HepG2 (cell line): ENCODE data around the gene ZC3H7B. TPM values are rescaled to one million over a fixed set of nuclear protein-coding genes. Genes with fewer than 3 reads are reported as not detected.
A peak's percentile ranks its signal among the peaks of the same experiment; 100 is the strongest.

ENCODE experiments used
- FOXO1 ChIP-seq: sonication (generic); formaldehyde crosslinking; IDR thresholded peaks from 2 replicates; pipeline ENCODE4 v1.4.0; 2020; ENCODE audit warnings: missing genetic modification reagents
- GTF3A ChIP-seq: sonication (generic); formaldehyde crosslinking; conservative IDR thresholded peaks from 2 replicates; pipeline ENCODE4 v1.4.0; 2020; ENCODE audit warnings: mild to moderate bottlenecking, missing genetic modification reagents
- HNF4A ChIP-seq: sonication (generic); formaldehyde crosslinking; IDR thresholded peaks from 2 replicates; pipeline ENCODE4 v1.4.0; 2020; ENCODE audit warnings: missing genetic modification reagents
- HNRNPK ChIP-seq: fragments of 200-400 bp; formaldehyde crosslinking; IDR thresholded peaks from 2 replicates; pipeline ENCODE4 v1.6.1; 2018; ENCODE audit warnings: low read length, low read depth, moderate library complexity, mild to moderate bottlenecking; ENCODE audit not compliant: poor library complexity, severe bottlenecking
- KDM1A ChIP-seq: IDR thresholded peaks from 2 replicates; pipeline ENCODE4 v1.6.1; 2016; ENCODE audit warnings: missing compliant biosample characterization
- KLF12 ChIP-seq: sonication (generic); formaldehyde crosslinking; IDR thresholded peaks from 2 replicates; pipeline ENCODE4 v1.4.0; 2020; ENCODE audit warnings: missing genetic modification reagents, borderline replicate concordance
- MAFF ChIP-seq: IDR thresholded peaks from 2 replicates; pipeline ENCODE4 v1.6.1; 2011; ENCODE audit warnings: low read depth, low read length, improper control_type of control experiment
- NFKB2 ChIP-seq: sonication (generic); formaldehyde crosslinking; IDR thresholded peaks from 2 replicates; pipeline ENCODE4 v1.4.0; 2020; ENCODE audit warnings: missing genetic modification reagents, borderline replicate concordance
- NRL ChIP-seq: sonication (generic); formaldehyde crosslinking; IDR thresholded peaks from 2 replicates; pipeline ENCODE4 v1.5.0; 2020; ENCODE audit warnings: missing genetic modification reagents, mild to moderate bottlenecking, moderate library complexity, borderline replicate concordance
- RELA ChIP-seq: sonication (generic); formaldehyde crosslinking; IDR thresholded peaks from 2 replicates; pipeline ENCODE4 v1.4.0; 2020; ENCODE audit warnings: missing genetic modification reagents
- SAP130 ChIP-seq: IDR thresholded peaks from 2 replicates; pipeline ENCODE4 v1.6.1; 2016; ENCODE audit warnings: low read depth
- SMAD3 ChIP-seq: sonication (generic); formaldehyde crosslinking; IDR thresholded peaks from 2 replicates; pipeline ENCODE4 v1.4.0; 2020; ENCODE audit warnings: missing genetic modification reagents
- ZNF143 ChIP-seq: sonication (generic); formaldehyde crosslinking; IDR thresholded peaks from 2 replicates; pipeline ENCODE4 v1.4.0; 2020; ENCODE audit warnings: missing genetic modification reagents
- ZNF570 ChIP-seq: sonication (generic); formaldehyde crosslinking; IDR thresholded peaks from 2 replicates; pipeline ENCODE4 v1.4.0; 2020; ENCODE audit warnings: mild to moderate bottlenecking, missing genetic modification reagents, borderline replicate concordance
- ZNF737 ChIP-seq: sonication (generic); formaldehyde crosslinking; IDR thresholded peaks from 2 replicates; pipeline ENCODE4 v1.5.0; 2020; ENCODE audit warnings: missing genetic modification reagents, mild to moderate bottlenecking, borderline replicate concordance
- ZSCAN20 ChIP-seq: sonication (generic); formaldehyde crosslinking; IDR thresholded peaks from 2 replicates; pipeline ENCODE4 v1.4.0; 2020; ENCODE audit warnings: missing genetic modification reagents, mild to moderate bottlenecking, borderline replicate concordance
- ZZZ3 ChIP-seq: sonication (generic); formaldehyde crosslinking; IDR thresholded peaks from 2 replicates; pipeline ENCODE4 v1.4.0; 2020; ENCODE audit warnings: missing genetic modification reagents, mild to moderate bottlenecking, borderline replicate concordance
- polyA plus RNA-seq, 8 experiments: library from polyadenylated mRNA; depleted of rRNA in 3 of 8; stranded (reverse) in 7 of 8; unstranded in 1 of 8; fragments of >200 nt; fragmentation: Illumina TruSeq in 4 of 8; extraction: Trizol in 4 of 8; gene quantifications; 2 replicates each; pipeline versions ENCODE4 v1.2.1 to v1.2.3, GENCODE V29; 2011 to 2016; ENCODE audit warnings: low read depth in 4 of 8, missing spikeins in 1 of 8, mixed read lengths in 1 of 8; ENCODE audit not compliant: insufficient read depth in 1 of 8
- total RNA-seq, 5 experiments: library from RNA; depleted of rRNA; stranded (reverse); fragments of >200 nt; fragmentation: Illumina TruSeq; extraction: Trizol; gene quantifications; 2 replicates each; pipeline ENCODE4 v1.2.3, GENCODE V29; 2016; ENCODE audit warnings: low read depth in 1 of 5
- TF ChIP-seq, protein P1 (sequence below): sonication (generic); formaldehyde crosslinking; IDR thresholded peaks from 2 replicates; pipeline ENCODE4 v1.8.0; 2022; ENCODE audit warnings: low read depth, missing genetic modification reagents
- TF ChIP-seq, protein P2 (sequence below): sonication (generic); formaldehyde crosslinking; IDR thresholded peaks from 2 replicates; pipeline ENCODE4 v1.5.0; 2020; ENCODE audit warnings: missing genetic modification reagents
- TF ChIP-seq, protein P3 (sequence below): sonication (generic); formaldehyde crosslinking; IDR thresholded peaks from 2 replicates; pipeline ENCODE4 v1.4.0; 2020; ENCODE audit warnings: missing genetic modification reagents
- TF ChIP-seq, protein P4 (sequence below): sonication (generic); formaldehyde crosslinking; IDR thresholded peaks from 2 replicates; pipeline ENCODE4 v1.5.0; 2020; ENCODE audit warnings: missing genetic modification reagents, mild to moderate bottlenecking, borderline replicate concordance

ZC3H7B gene
- total and polyA plus RNA-seq, 2 of the 13 experiments (the other 11 are each of a cell fraction or from before 2014, with no cell fraction given), result 26.4 to 37.2 TPM

DNA sequence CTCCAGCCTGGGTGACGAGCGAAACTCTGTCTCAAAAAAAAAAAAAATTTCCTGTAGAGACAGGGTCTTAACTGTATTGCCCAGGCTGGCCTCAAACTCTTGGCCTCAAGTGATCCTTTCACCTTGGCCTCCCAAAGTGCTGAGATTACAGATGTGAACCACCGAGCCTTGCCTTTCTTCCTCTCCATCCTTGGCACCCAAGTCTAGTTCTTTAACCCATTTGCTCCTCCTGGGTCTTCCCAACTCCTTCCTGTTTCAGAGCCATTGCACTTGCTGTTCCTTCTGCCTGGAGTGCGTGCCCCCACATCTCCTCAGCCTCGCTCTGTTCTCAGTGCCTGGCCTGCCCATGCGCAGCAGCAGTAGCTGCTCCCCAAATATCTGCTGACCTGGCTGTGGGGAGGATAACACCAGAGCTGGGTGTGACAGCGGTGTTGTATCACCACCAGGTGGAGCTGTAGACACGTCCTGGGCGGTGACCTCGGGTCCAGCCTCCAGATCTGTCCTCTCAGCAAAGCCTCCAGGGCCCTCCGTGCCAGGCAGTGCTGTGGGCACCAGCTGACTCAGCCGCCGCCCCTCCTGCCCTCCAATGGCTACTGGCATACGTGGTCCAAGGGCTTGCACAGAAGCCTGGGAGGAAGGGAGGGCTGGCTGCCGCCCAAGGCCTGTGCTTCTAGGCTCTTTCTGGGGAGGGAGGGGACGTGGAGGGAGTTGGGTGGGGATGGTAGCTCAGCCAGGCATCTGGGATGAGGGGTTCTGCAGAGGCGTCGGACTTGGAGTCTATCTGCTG is 102.4 kb downstream of the ZC3H7B start (continued):
- TF ChIP-seq RELA (CRISPR knock-in tag) (no peak), SAP130 (CRISPR knock-in tag) (peak; percentile 42; the same call in 1 of the 2 replicates), HNF4A (peak; percentile 63), ZZZ3 (CRISPR knock-in tag) (no peak), KDM1A (CRISPR knock-in tag) (no peak), GTF3A (no peak), HNRNPK (no peak), SMAD3 (CRISPR knock-in tag) (0 out of 2 replicates have a peak, but pooled peaks have one; percentile 64), NFKB2 (CRISPR knock-in tag) (peak; percentile 28; the same call in 1 of the 2 replicates), MAFF (peak; percentile 93), ZNF737 (no peak), KLF12 (CRISPR knock-in tag) (no peak), NRL (CRISPR knock-in tag) (no peak), ZSCAN20 (no peak), FOXO1 (CRISPR knock-in tag) (no peak), ZNF570 (CRISPR knock-in tag) (no peak), ZNF143 (CRISPR knock-in tag) (no peak)
- TF ChIP-seq, protein P1, sequence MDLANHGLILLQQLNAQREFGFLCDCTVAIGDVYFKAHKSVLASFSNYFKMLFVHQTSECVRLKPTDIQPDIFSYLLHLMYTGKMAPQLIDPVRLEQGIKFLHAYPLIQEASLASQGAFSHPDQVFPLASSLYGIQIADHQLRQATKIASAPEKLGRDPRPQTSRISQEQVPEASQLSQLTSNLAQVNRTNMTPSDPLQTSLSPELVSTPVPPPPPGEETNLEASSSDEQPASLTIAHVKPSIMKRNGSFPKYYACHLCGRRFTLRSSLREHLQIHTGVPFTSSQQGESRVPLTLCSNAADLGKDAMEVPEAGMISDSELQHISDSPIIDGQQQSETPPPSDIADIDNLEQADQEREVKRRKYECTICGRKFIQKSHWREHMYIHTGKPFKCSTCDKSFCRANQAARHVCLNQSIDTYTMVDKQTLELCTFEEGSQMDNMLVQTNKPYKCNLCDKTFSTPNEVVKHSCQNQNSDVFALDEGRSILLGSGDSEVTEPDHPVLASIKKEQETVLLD (CRISPR knock-in tag), result no peak
- TF ChIP-seq, protein P2, sequence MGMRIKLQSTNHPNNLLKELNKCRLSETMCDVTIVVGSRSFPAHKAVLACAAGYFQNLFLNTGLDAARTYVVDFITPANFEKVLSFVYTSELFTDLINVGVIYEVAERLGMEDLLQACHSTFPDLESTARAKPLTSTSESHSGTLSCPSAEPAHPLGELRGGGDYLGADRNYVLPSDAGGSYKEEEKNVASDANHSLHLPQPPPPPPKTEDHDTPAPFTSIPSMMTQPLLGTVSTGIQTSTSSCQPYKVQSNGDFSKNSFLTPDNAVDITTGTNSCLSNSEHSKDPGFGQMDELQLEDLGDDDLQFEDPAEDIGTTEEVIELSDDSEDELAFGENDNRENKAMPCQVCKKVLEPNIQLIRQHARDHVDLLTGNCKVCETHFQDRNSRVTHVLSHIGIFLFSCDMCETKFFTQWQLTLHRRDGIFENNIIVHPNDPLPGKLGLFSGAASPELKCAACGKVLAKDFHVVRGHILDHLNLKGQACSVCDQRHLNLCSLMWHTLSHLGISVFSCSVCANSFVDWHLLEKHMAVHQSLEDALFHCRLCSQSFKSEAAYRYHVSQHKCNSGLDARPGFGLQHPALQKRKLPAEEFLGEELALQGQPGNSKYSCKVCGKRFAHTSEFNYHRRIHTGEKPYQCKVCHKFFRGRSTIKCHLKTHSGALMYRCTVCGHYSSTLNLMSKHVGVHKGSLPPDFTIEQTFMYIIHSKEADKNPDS (CRISPR knock-in tag), result no peak
- TF ChIP-seq, protein P3, sequence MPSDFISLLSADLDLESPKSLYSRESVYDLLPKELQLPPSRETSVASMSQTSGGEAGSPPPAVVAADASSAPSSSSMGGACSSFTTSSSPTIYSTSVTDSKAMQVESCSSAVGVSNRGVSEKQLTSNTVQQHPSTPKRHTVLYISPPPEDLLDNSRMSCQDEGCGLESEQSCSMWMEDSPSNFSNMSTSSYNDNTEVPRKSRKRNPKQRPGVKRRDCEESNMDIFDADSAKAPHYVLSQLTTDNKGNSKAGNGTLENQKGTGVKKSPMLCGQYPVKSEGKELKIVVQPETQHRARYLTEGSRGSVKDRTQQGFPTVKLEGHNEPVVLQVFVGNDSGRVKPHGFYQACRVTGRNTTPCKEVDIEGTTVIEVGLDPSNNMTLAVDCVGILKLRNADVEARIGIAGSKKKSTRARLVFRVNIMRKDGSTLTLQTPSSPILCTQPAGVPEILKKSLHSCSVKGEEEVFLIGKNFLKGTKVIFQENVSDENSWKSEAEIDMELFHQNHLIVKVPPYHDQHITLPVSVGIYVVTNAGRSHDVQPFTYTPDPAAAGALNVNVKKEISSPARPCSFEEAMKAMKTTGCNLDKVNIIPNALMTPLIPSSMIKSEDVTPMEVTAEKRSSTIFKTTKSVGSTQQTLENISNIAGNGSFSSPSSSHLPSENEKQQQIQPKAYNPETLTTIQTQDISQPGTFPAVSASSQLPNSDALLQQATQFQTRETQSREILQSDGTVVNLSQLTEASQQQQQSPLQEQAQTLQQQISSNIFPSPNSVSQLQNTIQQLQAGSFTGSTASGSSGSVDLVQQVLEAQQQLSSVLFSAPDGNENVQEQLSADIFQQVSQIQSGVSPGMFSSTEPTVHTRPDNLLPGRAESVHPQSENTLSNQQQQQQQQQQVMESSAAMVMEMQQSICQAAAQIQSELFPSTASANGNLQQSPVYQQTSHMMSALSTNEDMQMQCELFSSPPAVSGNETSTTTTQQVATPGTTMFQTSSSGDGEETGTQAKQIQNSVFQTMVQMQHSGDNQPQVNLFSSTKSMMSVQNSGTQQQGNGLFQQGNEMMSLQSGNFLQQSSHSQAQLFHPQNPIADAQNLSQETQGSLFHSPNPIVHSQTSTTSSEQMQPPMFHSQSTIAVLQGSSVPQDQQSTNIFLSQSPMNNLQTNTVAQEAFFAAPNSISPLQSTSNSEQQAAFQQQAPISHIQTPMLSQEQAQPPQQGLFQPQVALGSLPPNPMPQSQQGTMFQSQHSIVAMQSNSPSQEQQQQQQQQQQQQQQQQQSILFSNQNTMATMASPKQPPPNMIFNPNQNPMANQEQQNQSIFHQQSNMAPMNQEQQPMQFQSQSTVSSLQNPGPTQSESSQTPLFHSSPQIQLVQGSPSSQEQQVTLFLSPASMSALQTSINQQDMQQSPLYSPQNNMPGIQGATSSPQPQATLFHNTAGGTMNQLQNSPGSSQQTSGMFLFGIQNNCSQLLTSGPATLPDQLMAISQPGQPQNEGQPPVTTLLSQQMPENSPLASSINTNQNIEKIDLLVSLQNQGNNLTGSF (CRISPR knock-in tag), result no peak
- TF ChIP-seq, protein P4, sequence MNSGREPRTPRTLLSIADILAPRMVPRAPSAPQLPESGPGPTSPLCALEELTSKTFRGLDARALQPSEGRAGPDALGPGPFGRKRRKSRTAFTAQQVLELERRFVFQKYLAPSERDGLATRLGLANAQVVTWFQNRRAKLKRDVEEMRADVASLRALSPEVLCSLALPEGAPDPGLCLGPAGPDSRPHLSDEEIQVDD (CRISPR knock-in tag), result peak; percentile 29; the same call in 1 of the 2 replicates
